Measurements from ENCODE around the gene GNG13. TPM values are rescaled to one million over a fixed set of nuclear protein-coding genes. Genes with fewer than 3 reads are reported as not detected.

Gene GNG13
- total and polyA plus RNA-seq, 9 donors, result not detected

GRCh38 chr16:791131-791530 lies 9.4 kb downstream of the GNG13 start:
- H3K4me3 ChIP-seq, result no peak overlapping the region
- H3K27ac ChIP-seq, result no peak overlapping the region
- no peaks in the 10 kb centered on the region for H3K36me3 ChIP-seq
- intact Hi-C loops (cut with DNase I), result no loop called here
- H3K4me1 ChIP-seq (ENCODE audit: insufficient read depth), result peaks cover 10% of the 10 kb centered on the region
- no peaks in the 10 kb centered on the region for H3K9me3 ChIP-seq
- H3K27me3 ChIP-seq, result no peaks in the 10 kb centered on the region
- no peak for TF ChIP-seq POLR2A (IDR thresholded peaks at IDR 0.05)
- no peak for TF ChIP-seq EP300 (IDR thresholded peaks at IDR 0.05)
- TF ChIP-seq CTCF (IDR thresholded peaks at IDR 0.05), result no peak
- WGBS, 3 donors, result 93 to 98% (median 94%) methylated on average over 23 of the region's 23 CpGs
- DNase-seq, result no peak

- WGBS, 3 donors, result 92 to 95% (median 92%) methylated on average over 17 of the region's 17 CpGs
- H3K9me3 ChIP-seq, result no peaks in the 10 kb centered on the region
- no peak overlapping the region for H3K27ac ChIP-seq
- no peaks in the 10 kb centered on the region for H3K36me3 ChIP-seq
- H3K4me3 ChIP-seq, result no peak overlapping the region
- intact Hi-C loops (cut with DNase I), result no loop called here
- no peak for DNase-seq
- TF ChIP-seq EP300 (IDR thresholded peaks at IDR 0.05) (no peak), POLR2A (IDR thresholded peaks at IDR 0.05) (no peak), CTCF (IDR thresholded peaks at IDR 0.05) (no peak)
- H3K4me1 ChIP-seq (ENCODE audit: insufficient read depth), result peaks cover 10% of the 10 kb centered on the region
- H3K27me3 ChIP-seq, result no peaks in the 10 kb centered on the region
Observed at GRCh38 chr16:790086-790485, 10.4 kb downstream of the GNG13 start.

- intact Hi-C loops (cut with DNase I), result no loop called here
- no peak for DNase-seq
- Histone ChIP-seq H3K4me3 (peak overlapping the region; percentile 50), H3K4me1 (ENCODE audit: insufficient read depth) (peaks cover 10% of the 10 kb centered on the region), H3K27me3 (no peaks in the 10 kb centered on the region), H3K36me3 (no peaks in the 10 kb centered on the region), H3K27ac (no peak overlapping the region), H3K9me3 (no peaks in the 10 kb centered on the region)
- 58 to 65% (median 65%) methylated on average over 23 to 33 of the region's 33 CpGs for WGBS, 3 donors
- no peak for TF ChIP-seq CTCF (IDR thresholded peaks at IDR 0.05)
- no peak for TF ChIP-seq EP300 (IDR thresholded peaks at IDR 0.05)
- TF ChIP-seq POLR2A (IDR thresholded peaks at IDR 0.05), result no peak
Observed at GRCh38 chr16:789191-789850, 11.2 kb downstream of the GNG13 start.

GRCh38 chr16:788399-789126 lies 12.0 kb downstream of the GNG13 start, which contains the start of gene CHTF18:
Gene CHTF18 (plus strand): TSS chr16:788620. CDS start chr16:788685, 65 bp downstream.
- peak; percentile 90 to 96 (median 93) for DNase-seq
- Histone ChIP-seq H3K27ac (no peak within 1 kb of the TSS), H3K4me3 (peak within 1 kb of the TSS; percentile 88), H3K27me3 (no peaks in the 10 kb centered on the region), H3K4me1 (ENCODE audit: insufficient read depth) (peaks cover 13% of the 10 kb centered on the region), H3K36me3 (no peaks in the 10 kb centered on the region), H3K9me3 (no peaks in the 10 kb centered on the region)
- TF ChIP-seq CTCF (IDR thresholded peaks at IDR 0.05) (no peak), EP300 (IDR thresholded peaks at IDR 0.05) (no peak), POLR2A (IDR thresholded peaks at IDR 0.05) (no peak)
- intact Hi-C loops (cut with DNase I), result no loop called here
- 0 to 1% (median 1%) methylated on average over 47 to 95 of the region's 97 CpGs for WGBS, 3 donors

Data from ovary (tissue), 9 donors.